Tibial artery (tissue), 4 donors: ENCODE measurements around the gene SIX4.

Experiments
- DNase-seq, 2 donors: peaks; one replicate each; pipeline ENCODE4 v3.0.0-alpha.2; 2019
- H3K27ac ChIP-seq, 2 donors: fragments of 200-600 bp; sonication (generic) in 1 of 2; 1 replicate in 1 of 2; 2 replicates in 1 of 2; pipeline ENCODE4 v1.5.1; 2018 to 2019; ENCODE audit warnings: mild to moderate bottlenecking in 1 of 2
- H3K27me3 ChIP-seq, 2 donors: fragments of 200-600 bp; sonication (generic) in 1 of 2; one replicate each; pipeline versions ENCODE4 v1.5.1 to v1.6.0; 2016 to 2019
- H3K36me3 ChIP-seq, 3 donors: fragments of 200-600 bp; sonication (generic) in 2 of 3; one replicate each; pipeline ENCODE4 v1.5.1; 2016 to 2019; ENCODE audit warnings: mild to moderate bottlenecking in 2 of 3
- H3K4me1 ChIP-seq, 4 donors: fragments of 200-600 bp; sonication (generic) in 2 of 4; 1 replicate in 3 of 4; 2 replicates in 1 of 4; pipeline ENCODE4 v1.5.1; 2016 to 2019
- H3K4me3 ChIP-seq, 2 donors: fragments of 200-600 bp; sonication (generic) in 1 of 2; 1 replicate in 1 of 2; 2 replicates in 1 of 2; pipeline ENCODE4 v1.5.1; 2018 to 2019; ENCODE audit warnings: mild to moderate bottlenecking in 2 of 2
- H3K9me3 ChIP-seq, 3 donors: fragments of 200-600 bp; sonication (generic) in 1 of 3; one replicate each; pipeline ENCODE4 v1.5.1; 2016 to 2019
- intact Hi-C: fragments of 100-400 bp; cut with DNase I; formaldehyde crosslinking; loops from one replicate; pipeline ENCODE4 v1.15.0; 2023; ENCODE audit warnings: low total_unique reads
- TF ChIP-seq, protein P1 (sequence below), 2 experiments: fragments of 200-600 bp in 1 of 2; fragments of 450-650 bp in 1 of 2; IDR thresholded peaks; one replicate each; pipeline ENCODE4 v1.5.1; 2017 to 2019; ENCODE audit warnings: antibody characterized with exemption in 2 of 2, mild to moderate bottlenecking in 1 of 2, moderate library complexity in 1 of 2

SIX4 gene

DNA sequence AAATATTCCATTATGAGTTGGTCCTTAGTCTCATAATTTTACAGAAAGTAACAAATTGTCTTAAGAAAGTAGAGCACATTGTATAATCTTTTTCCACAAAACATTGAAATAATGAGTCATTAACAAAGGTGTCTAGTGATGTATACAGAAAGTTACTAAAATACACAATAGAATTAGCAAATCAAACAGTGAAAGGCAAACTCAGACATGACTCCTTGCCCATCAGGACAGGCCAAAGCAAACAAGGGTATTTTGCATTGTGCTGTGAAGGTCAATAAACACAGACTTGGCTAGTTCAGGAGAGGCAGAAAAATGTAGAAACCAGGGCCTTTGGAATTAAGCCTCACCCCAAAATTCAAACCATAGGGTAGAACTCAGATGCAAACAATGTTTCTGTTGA is 37.3 kb downstream of the SIX4 start:
- DNase-seq = no peak
- Histone ChIP-seq H3K27ac (no peak overlapping the region), H3K27me3 (no peaks in the 10 kb centered on the region), H3K4me1 (no peaks in the 10 kb centered on the region), H3K36me3 (no peaks in the 10 kb centered on the region), H3K9me3 (peaks cover 0 to 5% (median 0%) of the 10 kb centered on the region in 3 donors), H3K4me3 (no peak overlapping the region)
- TF ChIP-seq, protein P1, sequence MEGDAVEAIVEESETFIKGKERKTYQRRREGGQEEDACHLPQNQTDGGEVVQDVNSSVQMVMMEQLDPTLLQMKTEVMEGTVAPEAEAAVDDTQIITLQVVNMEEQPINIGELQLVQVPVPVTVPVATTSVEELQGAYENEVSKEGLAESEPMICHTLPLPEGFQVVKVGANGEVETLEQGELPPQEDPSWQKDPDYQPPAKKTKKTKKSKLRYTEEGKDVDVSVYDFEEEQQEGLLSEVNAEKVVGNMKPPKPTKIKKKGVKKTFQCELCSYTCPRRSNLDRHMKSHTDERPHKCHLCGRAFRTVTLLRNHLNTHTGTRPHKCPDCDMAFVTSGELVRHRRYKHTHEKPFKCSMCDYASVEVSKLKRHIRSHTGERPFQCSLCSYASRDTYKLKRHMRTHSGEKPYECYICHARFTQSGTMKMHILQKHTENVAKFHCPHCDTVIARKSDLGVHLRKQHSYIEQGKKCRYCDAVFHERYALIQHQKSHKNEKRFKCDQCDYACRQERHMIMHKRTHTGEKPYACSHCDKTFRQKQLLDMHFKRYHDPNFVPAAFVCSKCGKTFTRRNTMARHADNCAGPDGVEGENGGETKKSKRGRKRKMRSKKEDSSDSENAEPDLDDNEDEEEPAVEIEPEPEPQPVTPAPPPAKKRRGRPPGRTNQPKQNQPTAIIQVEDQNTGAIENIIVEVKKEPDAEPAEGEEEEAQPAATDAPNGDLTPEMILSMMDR (IDR thresholded peaks at IDR 0.05) = no peak
- intact Hi-C loops = no loop called here

DNA sequence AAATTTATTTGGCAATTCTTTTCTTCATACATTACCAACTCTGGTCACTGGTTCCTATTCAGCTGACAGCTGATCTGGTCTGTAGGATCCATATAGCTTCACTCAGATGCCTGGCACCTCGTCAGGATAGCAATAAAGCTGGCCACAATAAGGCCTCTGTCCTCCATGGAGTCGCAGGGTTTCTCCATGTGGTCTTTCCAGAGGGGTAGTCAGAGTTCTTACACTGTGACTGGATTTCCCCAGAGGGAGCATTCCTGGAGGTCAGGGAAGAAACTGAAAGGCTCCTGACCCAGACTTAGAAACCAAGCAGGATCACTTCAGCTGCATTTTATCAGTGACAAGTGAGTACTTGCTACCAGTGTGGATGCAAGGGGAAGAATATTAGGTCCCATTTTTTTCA is 39.9 kb downstream of the SIX4 start:
- H3K4me3 ChIP-seq = no peak overlapping the region
- no peak overlapping the region for H3K27ac ChIP-seq
- no peak for DNase-seq
- intact Hi-C loops = no loop called here
- H3K36me3 ChIP-seq = no peaks in the 10 kb centered on the region
- TF ChIP-seq, protein P1 (IDR thresholded peaks at IDR 0.05) = no peak
- H3K4me1 ChIP-seq = no peaks in the 10 kb centered on the region
- H3K9me3 ChIP-seq = peaks cover 0 to 5% (median 0%) of the 10 kb centered on the region in 3 donors
- no peaks in the 10 kb centered on the region for H3K27me3 ChIP-seq

DNA sequence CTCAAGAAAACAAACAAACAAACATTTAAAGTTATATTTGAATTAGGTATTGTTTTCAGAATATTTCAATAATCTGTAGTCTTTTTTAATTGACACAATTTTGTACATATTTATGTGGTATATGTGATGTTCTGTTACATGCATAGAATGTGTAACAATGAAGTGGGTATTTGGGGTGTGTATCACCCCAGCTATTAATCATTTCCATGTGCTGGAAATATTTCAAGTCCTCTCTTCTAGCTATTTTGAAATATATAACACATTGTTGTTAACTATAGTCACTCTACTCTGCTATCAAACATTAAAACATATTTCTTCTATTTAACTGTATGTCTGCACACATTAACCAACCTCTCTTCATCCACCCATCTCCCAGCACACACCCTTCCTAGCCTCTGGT is 42.9 kb downstream of the SIX4 start:
- TF ChIP-seq, protein P1 (IDR thresholded peaks at IDR 0.05) = no peak
- Histone ChIP-seq H3K36me3 (no peaks in the 10 kb centered on the region), H3K4me3 (no peak overlapping the region), H3K4me1 (no peaks in the 10 kb centered on the region), H3K9me3 (peaks cover 0 to 5% (median 0%) of the 10 kb centered on the region in 3 donors), H3K27ac (no peak overlapping the region), H3K27me3 (no peaks in the 10 kb centered on the region)
- intact Hi-C loops = no loop called here
- no peak for DNase-seq

DNA sequence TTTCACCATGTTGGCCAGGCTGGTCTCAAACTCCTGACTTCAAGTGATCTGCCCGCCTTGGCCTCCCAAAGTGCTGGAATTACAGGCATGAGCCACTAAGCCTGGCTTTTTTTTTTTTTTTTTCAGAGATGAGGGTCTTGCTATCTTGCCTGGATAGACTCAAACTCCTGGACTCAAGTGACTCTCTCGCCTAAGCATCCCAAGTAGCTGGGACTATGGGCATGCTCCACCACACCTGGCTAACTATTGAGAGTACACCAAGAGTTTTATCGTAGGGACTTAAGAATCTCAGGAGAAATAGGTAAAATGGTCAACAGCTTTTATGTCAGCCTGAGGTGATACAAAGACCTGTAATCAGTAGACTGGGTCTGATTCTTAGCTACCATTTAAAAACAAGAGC is 43.6 kb downstream of the SIX4 start:
- TF ChIP-seq, protein P1 (IDR thresholded peaks at IDR 0.05) = no peak
- H3K27me3 ChIP-seq = no peaks in the 10 kb centered on the region
- H3K27ac ChIP-seq = no peak overlapping the region
- no peak overlapping the region for H3K4me3 ChIP-seq
- H3K4me1 ChIP-seq = no peaks in the 10 kb centered on the region
- peaks cover 0 to 5% (median 0%) of the 10 kb centered on the region in 3 donors for H3K9me3 ChIP-seq
- intact Hi-C loops = no loop called here
- DNase-seq = no peak
- H3K36me3 ChIP-seq = no peaks in the 10 kb centered on the region

DNA sequence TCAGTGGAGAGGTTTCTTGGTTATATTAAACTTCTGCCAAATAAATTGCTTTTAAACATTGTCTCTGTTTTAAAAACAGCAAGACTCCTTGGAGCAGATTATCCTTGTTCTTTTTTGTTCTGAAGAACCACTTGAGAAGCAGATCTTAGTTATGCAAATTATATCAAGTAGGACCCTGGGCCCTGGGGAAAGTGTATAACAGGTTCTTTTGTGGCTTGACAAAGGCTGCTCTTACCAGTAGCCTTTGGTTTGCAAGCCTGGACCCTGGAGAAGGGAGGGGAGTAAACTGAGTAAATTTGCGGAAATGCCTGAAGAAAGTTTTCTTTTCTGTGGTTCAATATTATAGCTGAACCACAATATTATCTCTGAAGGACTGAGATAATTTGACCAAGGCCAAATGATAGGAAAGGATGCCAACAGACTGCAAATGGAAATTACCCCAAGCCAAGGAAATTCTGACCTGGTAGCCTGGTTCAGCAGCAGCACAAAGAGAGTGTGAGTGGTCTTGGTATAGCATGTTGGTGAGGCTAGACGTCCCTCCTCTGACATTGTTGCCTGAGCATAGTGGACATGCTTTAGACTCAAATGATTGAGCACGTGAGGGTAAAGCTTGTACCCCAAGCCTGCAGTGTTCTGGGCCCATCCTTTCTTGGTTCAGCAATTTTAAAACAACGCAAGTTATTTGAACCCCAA is 44.4 kb downstream of the SIX4 start:
- Histone ChIP-seq H3K27ac (no peak overlapping the region), H3K36me3 (no peaks in the 10 kb centered on the region), H3K4me3 (no peak overlapping the region), H3K9me3 (peaks cover 0 to 5% (median 0%) of the 10 kb centered on the region in 3 donors), H3K4me1 (no peaks in the 10 kb centered on the region), H3K27me3 (no peaks in the 10 kb centered on the region)
- intact Hi-C loops = no loop called here
- TF ChIP-seq, protein P1 (IDR thresholded peaks at IDR 0.05) = no peak
- DNase-seq = no peak
